CD4-positive, alpha-beta T cell treated with Interleukin-21 for 1 hour (primary cell): ENCODE measurements around the gene INMT.

ENCODE experiments used
- DNase-seq: peaks from one replicate; pipeline ENCODE4 v3.0.0-alpha.2; 2020

Gene INMT

DNA sequence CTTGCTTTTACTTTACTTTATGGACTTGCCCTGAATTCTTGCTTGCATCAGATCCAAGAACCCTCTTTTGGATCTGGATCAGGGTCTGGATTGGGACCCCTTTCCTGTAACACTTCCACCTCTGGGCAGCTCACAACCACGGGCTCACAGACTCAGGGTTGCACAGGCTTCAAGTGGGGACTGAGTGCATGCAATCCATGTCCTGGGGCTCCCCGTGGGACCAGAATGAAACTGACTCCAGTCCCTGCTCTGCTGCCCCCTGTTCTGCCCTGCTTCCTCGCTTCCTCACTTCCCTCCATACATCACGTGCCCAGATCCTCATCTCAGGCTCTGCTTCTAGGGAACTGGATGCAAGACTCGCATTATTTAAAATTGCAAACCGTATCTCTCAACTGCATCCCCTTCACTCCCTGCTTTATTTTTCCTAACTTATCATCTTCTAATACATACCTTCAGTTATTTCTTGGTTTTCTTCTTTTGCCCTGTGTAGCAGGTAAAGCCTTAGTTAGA is 23.3 kb upstream of the INMT start:
- DNase-seq, result no peak

DNA sequence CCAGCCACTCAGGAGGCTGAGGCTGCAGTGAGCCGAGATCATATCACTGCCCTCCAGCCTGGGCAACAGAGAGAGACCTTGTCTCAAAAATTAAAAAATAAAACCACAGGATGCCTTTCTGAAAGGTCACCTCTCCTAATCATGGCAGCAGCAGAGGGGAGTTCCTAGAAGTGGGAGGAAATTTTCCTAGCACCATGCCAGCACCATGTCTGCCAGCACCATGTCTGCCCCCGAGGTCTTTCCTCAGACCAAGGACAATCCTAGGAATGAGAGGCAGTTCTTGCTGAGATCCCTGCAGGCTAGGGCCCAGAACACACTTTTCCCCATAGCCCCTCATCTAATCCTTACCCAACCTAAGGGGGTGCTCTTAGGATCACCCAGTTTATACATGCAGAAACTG is 22.3 kb upstream of the INMT start:
- DNase-seq, result no peak

DNA sequence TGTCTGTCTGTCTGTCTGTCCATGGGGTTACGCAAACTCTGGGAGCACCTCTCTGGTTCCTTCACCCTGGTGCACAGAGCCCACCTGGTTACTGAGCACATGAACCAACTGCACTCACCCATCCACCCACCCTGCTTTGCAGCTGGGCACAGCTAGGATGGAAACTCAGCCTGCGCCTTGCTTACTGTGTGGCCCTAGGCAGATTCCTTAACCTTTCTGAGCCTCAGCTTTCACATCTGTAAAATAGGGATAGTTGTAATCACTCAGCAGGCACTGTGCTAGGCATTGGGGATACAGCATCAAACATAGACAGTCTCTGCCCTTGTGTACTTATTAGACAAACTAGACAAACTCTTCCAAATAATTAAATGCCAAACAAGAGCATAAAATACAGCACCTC is 21.8 kb upstream of the INMT start:
- DNase-seq, result no peak

DNA sequence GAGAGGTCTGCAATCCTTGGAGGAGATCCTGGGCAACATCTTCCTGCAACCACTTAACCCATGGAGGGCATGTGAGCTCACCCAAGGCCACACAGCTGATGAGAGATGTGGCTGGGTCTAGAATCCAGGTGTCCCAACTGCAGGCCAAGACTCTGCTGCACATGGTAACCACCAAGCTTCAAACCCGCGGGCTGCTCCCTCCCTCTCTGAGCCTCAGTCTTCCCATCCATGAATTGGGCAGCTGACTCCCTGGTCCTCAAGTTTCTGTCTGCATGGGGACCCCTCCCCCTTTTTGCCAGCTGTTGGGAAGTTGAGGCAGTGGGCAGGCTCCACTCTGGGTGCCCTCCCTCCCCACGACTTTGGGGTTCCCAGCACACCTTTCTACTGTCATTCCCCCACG is 20.9 kb upstream of the INMT start:
- no peak for DNase-seq

DNA sequence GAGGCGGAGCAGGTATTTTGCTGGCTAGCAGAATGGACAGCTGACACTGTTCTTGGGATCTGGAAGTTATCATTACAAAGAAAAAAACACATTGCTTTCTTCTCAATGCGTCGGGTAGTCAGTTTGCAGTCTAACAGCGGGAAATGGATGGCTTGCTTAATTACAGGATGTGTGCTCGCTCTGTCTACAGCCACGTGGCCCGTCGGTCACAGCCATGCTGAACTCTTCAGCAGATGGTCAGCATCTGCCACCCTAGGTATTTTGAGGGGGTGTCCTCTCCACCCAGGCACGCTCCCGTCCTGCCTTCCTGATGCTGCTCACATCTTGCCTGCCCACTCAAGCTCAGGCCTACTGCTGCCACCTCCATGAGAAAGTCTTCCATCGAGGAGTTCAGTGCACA is 20.4 kb upstream of the INMT start:
- DNase-seq, result no peak

DNA sequence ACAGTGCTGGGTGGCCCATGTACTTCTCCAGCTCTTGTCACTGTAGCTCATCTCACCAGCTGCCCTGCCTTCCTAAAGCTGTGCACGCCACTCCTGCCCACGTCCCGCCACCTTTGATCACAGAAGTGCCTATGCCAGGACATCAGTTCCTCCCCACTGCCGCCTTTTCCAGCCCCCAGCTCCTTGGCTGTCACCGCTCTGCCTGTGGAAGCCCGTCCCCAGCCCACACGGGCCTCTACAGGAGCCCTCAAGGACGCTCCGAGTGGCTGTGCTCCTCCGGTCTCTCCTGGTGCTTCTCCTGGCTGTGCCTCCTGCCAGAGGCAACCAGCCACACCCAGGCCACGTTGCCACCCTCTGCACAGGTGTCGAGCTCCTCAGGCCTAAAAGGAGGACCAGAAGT is 19.3 kb upstream of the INMT start:
- no peak for DNase-seq

DNA sequence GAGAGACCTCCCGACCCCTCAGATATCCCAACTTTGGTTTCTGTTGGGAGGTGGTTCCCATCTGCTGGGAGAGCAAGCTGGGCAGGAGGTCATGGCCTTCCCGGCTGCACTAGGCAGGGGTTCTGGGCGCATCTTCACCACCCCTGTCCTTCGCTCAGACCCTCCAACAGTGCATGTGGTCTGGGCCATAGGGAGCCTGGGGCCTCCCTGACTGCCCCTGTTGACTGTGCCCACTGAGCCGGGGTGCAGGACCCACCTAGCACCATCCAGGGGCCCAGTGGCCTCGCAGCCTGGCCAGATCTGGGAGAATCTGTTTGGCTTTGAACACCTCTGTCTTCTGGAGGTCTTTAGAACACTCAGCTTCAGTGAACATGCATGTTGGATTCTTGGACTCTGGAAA is 18.7 kb upstream of the INMT start:
- no peak for DNase-seq

DNA sequence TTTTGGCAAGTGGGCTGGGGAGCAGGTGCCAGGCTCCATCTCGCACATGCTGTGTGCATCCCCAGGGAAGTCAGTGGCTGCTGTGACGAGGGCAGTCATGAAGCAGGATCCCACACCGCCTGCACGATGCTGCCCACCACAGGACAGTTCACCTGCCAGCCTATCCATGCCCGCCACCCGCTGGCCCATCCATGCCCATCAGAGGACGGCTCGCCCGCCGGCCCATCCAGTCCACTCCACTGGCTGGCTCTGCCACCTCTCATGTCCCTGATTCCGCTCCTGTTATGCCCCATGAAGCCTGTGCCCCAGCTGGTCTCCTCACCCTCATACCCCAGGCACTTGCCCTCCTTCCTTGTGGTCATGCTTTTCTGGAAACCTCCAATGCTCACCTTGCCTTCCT is 18.2 kb upstream of the INMT start:
- DNase-seq, result no peak

DNA sequence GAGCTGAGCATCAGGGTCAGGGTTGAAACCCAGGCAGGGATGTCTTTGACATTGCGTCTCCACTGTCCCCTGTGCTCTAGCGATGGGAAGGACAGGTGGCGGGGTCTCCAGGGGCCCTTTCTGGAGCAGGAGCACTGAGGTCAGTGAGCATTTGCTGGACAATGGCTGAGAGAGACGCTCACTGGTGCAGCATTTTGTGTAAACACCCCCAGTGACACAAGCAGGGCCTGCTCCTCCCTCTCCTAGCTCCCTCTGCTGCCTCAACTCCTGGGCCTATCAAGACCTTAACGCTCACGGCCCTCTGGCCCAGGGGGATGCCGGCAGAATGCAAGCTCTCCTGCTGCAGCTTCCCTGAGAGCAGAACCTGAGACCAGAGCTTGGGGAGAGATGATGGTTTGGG is 17.4 kb upstream of the INMT start:
- DNase-seq, result no peak

DNA sequence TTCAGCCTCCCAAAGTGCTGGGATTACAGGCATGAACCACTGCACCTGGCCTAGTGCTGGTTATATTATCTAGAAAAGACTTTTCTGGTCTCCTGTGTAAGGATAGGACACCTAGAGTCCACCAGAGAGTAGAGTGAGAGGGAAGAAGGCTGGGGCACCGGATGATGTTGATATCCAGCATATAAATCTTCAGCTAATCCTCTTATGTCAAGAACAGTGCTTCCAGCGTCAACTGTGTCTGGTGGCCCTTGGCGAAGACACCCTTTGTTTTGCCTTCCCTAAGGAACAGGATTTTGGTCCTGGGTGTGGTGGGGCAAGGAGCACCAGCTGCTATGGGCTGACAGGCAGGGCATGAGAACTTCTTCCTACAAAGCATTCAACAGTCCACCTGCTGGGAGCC is 16.3 kb upstream of the INMT start:
- no peak for DNase-seq

DNA sequence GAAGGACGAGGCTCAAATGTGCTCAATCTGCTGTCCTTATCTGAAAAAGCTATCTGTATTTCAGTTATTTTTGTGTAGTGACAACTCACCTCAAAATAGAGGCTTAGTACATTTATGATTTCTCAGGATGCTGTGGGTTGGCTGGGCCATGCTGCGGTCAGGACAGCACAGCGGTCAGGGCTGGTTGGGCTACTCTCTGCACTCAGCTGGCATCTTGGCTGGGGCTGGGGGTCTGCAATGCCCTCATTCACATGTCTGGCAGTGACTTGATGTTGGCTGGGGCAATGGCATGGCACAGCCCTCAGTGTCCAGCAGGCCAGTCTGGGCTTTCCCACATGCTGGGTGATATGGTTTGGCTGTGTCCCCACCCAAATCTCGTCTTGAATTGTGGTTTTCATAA is 15.6 kb upstream of the INMT start:
- no peak for DNase-seq

DNA sequence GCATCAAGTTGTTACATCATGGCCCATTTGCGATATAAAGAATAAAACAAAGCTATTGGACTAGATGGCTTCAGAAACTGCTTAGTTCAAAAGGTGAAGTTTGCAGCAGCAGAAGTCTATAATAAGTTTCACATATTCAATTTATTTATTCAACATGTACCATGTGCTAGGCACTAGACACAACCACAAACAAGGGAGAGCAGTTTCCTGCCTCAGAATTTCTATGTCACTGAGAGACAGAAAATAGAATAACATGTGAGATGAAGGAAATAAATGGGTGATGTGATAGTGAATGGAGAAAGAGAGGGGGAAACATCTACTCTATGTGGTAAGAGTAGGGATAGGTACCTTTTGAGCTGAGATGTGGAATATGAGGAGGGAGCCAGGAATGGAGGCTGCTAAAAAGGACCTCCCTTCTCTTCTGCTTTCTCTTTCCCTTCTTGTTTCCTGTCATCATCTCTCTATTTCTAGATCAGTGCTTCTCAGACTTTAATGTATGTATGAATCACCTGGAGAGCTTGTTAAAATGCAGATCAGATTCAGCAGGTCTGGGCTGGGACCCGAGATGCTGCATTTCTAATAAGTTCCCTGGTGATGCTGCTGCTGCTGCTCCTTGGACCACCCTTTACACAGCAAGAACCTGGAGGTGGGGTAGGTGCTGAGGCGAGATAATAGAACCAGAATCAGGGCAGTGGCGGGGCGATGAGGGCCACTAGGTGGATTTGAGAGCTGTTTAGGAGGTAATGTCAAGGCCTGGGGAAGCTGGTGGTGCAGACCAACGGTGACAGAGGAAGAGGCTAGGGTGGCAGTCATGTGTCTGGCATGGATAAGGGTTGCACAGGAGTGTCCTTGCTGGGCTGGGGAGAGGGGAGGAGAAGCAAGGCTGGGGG is 13.7 kb upstream of the INMT start:
- DNase-seq, result peak; percentile 20

DNA sequence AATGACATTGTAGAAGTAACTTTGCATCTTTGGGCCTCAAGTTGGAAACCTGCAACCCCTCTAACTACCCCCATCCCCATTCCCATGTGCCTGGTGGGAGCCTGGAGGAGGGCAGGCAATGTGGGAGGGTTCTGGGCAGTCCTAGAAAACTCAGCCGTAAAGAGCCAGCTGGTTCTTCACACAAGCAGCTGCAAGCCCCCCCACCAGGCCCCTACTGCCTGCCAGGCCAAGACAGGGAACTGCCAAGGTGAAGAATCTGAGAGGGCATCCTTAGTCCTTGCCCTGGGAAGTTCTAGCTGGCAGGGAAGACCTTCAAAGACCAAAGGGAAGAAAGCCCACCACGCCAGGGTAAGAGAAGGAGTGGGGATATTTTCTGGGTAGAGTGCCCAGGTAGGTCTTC is 12.2 kb upstream of the INMT start:
- DNase-seq, result no peak

DNA sequence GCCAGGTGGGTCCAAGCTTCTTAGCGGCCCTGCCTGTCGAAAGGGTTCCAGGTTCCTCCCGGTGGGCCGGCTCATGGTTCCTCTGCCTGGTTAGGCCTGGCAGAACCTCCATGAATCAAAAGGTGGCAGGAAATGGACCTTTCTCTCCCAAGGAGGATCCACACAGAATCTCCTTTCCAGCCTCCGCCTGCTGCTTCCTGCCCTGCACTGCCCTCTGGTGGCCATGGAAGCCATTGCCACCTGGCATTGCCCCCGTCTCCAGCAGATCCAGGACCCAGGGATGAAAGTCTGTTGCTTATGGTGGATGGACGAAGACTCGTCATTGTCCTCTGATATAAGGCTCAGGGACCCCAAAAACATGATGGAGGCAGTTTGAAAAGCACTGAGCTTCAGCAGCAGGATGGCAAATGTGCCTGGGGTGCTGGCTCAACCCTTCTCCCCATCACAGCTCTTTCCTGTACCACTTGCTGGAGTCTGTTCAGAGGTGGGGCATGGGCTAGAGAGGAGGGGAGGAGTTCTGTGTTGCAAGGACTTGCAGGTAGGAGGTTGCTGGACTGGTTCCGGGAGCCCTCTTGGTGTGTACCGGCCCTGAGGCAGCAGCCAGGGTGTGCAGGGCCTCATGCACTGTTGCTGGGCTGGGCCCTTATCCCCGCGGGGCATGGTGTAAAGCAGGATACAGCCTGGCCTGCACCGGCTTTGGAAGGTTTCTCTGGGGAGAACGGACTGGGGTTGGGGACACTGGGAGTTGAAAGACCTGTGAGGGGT is 11.3 kb upstream of the INMT start:
- DNase-seq, result peak; percentile 77

DNA sequence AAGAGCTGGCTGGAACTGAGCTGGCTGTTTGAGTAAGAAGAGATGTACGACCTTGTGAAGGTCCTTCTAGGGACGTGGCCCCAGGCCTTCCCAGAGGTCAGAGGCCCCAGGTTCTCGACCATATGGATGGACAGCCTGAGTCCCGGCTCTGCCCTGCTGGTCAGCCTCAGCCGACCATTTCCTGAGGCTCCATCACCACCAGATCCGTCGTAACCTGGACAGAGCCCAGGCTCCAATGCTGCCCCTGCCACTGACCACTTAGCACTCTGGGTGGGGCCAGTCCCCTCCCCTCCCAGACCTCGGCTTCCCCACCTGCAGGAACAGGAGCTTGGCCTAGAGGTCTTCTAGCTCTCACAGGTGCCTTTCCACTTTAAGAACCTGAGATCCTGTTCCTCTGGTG is 10.6 kb upstream of the INMT start:
- no peak for DNase-seq

DNA sequence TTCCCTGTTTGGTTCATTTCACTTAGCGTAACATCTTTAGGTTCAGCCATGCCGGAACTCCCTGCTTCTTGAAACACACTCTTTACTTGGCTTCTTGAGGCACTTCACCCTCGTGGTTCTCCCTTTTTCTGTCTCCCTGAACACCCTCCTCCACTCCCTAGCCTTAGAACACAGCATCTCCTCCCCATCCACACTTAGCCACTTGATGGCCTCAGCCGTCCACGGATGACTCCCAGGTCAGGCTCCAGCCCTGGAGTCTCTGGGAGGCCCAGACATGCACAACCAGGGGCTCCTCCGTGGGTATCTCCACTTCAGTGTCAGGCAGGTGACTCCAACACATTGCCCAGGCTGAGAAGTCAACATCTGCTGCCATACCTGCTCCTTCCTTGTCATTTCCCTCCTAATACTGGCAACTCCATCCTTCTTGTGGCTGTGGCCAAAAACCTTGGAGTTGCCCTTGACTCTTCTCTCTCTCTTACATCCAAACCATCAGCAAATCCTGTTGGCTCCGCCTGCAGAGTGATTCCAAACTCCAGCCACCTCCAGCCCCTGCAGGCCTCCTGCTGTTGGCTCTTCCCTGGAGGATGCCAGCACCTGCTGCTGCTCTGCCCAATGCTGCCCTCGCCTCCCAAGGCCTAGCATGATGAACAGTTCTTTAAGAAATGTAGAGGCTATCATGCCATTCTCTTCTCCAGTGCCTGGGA is 8.4 kb upstream of the INMT start:
- DNase-seq, result no peak

DNA sequence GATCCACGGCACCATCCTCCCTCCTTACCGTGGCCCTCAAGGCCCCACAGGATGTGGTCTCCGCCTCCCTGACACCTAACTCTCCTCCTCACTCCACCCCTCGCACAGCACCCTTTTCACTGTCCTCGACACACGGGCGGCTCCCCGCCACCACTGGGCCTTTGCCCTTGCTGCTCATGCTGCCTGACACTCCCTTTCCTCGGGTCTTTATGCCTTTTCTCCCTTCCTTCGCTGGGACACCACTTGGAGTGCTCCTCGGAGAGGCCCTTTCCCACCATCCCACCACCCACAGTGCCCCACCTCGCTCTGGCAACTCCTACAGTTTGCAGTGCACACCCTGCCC is 7.9 kb upstream of the INMT start:
- DNase-seq, result no peak

DNA sequence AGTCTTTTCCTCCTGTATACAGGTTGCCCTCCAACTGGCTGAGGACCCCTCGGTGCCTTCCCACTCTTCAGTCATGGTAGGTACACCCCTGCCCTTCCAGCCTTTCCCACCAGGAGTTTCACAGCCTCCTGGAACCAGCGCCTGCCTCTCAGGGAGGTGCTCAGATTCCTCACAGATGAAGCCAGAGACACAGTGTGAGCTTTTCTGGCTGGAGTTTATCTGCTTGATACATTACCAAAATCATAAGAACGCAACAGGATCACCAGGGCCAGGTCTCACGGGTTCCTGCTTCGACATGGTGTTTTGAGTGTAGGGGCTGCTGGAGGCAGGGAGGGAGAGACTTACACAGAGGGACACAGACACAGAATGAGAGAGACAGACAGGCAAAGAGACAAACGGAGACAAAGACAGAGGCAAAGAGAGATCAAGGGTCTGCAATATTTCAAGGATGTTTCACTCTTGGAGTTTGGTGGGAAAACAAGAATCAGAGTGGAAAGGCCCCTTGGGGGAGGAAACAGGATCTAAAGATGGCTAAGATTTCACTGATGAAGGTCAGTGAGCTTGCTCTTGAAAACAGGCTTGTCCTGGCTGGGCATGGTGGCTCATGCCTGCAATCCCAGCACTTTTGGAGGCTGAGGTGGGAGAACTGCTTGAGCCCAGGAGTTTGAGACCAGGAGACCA is 6.5 kb upstream of the INMT start:
- no peak for DNase-seq

DNA sequence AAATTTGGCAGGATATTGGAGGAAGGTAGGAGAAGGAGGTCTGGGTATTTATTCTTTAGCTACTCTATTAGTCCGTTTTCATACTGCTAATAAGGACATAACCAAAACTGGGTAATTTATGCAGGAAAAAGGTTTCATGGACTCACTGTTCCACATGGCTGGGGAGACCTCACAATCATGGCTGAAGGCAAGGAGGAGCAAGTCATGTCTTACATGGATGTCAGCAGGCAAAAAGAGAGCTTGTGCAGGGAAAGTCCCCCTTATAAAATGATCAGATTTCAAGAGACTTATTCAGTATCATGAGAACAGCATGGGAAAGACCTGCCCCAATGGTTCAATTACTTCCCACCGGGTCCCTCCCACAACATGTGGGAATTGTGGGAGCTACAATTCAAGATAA is 1.9 kb upstream of the INMT start:
- no peak for DNase-seq

DNA sequence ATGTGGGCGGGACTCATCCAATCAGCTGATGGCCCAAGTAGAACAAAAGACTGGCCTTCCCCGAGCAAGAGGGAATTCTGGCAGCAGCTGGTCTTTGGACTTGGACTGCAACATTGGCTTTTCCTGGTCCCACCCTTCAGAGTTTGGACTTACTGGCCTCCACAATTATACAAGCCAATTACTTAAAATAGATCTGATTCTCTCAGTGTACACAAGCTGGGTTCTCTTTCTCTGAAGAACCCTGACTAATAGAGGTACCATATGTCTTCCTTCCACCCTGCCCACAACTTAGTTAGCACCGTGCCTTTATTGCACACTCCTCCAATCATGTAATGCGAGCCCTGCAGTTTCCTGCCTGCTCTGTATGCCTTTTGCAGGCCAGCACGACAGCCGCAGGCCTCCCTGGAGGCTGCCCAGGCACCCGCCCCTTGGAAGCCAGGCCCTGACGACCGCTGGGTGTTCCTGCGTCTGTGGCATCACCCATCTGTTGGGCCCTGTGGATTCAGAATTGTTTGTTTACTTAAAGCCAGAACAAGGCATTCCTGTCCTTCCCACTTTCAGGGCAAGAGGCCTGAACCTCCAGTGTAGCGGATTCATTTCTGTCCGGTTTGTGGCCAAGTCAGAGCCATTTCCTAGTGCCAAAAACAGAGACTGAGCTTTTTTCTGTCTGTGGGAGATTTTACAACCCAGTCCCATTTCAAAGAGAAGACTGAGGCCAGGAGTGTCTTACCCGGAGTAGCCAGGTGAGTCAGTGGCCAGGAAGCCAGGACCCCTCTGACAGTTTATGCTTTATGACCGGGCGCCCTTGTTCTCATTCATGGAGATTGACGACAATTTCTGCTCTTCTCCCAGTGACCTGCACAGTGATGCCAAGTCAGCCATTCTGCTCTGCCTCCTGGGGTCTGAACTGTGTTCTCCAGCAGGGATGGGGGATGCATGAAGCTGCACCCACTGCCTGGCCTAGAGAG is 968 bp upstream of the INMT start:
- DNase-seq, result no peak

DNA sequence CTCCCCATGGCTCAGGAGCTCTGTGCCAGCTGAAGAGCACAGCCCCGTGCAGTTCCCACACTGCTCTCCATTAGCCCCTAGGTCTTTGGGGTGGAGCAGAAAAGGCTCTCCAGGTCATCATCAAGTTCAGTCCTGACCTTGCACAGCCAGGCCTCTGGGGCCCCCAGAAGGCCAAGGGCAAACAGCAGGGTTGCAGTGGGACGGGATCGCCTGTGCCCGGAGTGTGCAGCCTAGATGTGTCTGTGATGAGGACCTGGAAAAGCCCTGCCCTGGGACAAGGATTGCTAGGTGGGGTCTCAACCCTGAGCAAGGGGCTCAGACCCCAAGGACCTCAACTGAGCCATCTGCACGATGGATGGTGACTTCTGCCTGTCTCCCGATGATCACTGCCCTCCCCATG is 549 bp downstream of the INMT start:
- DNase-seq, result no peak

DNA sequence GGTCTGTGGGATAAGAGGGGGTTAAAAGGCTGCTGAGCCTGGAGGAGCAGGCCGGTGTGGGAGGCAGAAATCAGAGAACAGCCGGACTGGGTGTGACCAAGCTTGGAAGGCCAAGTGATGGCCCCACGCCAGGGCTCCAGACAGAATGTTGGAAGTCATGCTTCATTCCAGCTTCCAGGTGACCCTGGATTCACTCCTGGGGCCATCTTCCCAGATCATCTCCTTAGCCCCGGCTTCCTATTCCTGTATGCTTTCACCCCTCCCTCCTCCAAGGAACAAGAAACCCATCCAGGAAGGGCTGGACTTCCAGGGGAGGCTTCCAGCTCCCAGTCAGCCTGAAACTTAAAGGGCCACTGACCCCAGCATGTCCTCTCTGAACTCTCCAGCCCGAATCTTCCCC is 1.0 kb downstream of the INMT start:
- DNase-seq, result no peak
